HG02981 (cell line): ENCODE data around the gene HIVEP3.

Experiments used
- ATAC-seq: cut with Tn5 transposase; IDR thresholded peaks from one replicate; pipeline ENCODE4 v1.9.1; 2021; ENCODE audit warnings: mild to moderate bottlenecking, moderate library complexity; ENCODE audit not compliant: unreplicated experiment

HIVEP3 gene

DNA sequence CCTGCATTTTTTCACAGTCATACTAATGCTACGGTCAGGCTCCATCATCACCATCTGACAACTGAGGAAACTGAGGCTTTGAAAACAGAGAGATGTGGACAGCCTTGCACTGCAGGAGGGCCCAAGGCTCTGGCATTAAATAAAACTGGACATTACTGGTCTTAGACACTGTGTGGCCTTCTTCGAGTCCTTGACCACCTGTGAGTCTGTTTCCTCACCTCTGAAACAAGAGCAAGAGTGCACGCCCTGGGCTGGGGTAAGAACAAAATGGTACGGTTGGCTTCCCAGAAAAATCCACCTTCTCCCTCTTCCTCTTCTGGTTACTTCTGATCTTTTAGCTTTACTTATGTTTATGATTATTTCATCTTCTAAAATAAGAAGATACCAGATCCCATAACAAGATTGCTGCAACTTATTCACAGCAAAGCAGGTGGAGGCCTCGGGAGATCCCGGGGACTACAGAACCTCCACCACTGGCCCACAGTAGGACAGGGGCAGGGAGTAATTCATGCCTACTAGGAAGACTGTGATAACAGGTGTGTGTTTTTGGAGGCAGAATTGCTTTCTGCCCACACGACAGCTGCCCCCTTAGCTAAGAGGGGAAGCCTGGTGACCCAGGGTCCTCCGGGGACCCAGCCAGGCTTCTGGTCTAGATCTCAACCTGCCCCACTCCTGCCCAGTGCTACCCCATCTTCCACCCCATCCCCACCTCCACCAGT, 277.8 kb downstream of the HIVEP3 start:
- no peak for ATAC-seq

DNA sequence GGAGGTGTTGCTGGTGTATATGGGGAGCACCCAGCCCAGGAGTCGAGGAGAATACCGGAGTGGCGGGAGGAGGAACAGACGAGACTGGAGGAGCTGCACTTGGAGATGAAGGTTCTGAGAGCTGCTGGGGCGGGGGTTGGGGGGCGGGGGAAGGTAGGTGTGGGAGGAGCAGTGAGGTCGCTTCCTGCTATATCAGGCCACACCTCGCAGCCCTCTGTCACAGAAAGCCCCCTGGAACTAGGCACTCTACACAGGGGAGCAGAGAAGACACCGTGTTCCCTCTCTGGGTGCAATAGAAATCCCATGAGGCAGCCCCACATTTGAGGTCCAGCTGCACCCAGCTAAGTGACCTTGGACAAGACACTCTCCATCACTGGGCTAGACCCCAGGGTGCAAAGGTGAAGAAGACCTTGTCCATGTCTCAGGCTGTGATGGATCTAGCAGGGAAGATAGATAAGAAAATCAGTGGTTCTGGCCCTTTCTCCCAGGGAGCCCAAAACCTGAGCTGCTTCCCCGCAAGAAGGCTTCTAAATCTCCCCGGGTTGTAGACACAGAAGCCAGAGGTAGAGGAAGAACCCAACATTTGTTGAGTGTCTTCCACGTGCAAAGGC, 278.5 kb downstream of the HIVEP3 start:
- ATAC-seq, result no peak

DNA sequence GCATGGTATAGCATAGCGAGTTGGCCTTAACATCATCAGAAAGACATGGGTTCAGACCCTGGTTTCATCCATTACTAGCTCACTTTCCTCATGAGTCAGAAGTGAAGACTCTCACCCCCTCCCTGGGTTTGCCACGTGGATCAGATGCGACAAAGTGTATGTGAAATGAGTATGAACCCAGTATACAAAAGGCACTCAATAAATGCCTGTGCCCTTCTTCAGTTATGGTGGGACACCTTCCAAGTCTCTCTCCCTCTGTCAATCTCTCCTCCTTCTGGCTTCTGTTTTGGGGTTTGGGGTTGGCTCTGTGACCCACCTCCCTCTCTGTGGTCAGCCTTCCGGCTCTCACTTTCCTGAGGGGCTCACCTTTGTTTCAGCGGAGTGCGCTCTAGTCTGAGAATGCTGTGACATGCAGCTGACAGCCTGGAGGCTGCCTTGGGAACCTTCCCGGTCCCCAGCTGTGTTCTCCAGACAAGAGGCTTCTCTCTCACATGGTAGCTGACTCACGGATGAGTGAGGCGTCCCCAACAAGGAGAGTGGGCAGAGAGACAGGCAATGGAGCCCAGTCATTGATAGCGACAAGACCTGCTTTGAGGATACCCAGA, 279.3 kb downstream of the HIVEP3 start:
- peak; percentile 41 for ATAC-seq

DNA sequence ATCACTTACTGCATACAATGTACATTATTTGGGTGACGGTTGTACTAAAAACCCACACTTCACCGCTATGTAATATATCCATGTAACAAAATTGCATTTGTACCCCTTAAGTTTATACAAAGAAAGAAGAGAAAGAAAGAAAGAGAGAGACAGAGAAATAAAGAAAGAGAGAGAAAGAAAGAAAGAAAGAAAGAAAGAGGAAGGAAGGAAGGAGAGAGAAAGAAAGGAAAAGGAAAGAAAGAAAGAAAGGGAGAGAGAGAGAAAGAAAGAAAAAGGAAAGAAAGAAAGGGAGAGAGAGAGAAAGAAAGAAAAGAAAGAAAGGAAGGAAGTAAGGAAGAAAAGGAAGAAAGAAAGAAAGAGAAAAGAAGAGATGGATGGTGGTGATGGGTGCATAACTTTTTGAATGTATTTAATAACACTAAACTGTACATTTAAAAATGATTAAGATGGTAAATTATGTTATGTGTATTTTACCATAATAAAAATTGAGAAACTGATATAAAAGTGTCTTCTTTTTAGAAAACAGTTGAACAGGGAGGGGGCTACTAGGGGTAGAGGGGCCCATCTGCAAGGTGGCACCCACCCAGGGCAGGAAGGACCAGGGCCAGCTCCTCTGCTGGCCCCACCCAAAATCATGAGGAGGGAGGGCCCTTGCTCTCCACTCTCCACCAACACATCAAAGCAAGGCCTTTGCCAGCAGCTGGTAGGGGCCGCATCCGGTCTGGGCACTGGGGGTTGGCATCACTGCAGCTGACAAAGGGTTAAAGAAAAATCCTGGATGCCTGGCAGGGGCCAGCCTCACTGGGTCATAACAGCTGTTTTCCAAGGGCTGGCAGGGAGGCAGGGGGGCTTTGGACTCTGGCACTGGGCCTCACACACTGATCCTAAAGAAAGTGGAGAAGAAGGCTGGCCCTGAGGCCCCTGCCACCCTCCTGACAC, 280.4 kb downstream of the HIVEP3 start:
- ATAC-seq, result no peak

DNA sequence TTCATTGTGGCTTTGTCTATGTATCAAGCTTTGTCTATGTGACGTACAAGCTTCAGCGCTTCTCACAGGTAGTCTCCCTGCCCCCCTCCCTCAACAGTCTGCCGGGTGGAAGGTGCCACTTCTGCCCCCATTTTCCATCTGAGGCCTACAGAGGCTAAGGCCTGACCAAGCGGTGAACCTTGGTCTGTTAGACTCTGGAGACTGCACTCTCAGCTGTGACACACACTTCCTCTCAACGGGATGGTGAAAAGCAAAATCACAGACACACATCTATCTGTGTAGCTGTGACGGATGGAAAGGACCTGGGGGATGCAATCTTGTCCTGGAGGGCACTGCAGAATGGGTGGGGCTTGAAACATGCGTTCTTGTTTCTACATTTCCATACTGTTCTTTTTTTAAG, 281.4 kb downstream of the HIVEP3 start:
- no peak for ATAC-seq

DNA sequence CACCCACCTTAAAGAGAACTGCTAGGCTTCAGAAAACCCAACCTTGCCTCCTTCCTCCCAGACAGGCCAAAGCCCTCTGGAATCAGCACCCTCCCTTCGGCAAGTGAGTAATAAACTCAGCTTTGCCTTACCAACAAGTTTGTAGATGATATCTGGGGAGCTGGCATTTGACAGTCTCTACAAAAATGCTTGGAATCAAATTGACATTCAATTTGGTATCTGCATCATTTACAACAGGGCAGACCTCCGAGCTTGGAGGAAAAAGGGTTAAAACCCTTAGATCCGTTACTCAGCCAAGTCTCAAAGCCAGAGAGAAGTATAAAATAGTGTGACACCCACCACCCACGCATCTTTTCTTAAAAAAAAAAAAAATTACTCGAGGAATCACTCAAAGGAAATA, 285.0 kb downstream of the HIVEP3 start:
- no peak for ATAC-seq

DNA sequence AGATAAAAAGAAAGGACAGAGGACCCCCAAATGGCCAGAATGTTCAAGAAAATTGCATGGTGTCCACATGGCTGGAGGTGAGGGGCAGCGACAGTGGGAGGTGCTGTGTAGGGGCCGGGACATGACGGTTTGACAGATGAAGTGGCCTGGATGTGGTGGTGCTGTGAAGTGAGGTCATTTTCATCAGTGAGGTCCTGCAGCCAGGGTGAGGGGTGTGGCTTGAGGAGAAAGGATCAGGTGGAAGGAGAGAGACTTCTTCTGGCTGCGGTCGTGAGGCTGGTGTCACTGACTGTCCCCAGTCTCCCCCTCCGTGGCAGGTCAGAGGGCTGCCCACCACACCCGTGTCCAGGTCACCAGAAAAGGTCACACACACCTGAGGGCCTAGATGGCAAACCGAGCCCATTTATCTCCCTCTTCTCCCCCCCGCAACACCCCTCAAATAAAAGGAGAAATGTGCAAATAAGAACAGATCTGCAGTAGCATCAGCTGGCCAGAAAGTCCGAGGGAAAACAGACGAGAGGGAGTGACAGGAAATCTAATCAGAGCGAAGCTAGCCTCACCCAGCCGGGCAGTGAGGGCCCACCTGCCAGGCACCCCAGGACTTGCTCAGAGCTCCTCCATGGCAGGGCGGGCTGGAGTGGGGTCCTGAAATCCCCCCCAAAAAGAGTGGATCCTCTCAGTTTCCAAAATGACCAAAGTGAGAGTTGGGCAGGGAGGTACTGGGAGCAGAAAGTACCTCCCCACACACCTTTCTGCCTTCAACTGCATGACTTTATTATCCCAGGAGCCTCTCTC, 285.7 kb downstream of the HIVEP3 start:
- no peak for ATAC-seq

DNA sequence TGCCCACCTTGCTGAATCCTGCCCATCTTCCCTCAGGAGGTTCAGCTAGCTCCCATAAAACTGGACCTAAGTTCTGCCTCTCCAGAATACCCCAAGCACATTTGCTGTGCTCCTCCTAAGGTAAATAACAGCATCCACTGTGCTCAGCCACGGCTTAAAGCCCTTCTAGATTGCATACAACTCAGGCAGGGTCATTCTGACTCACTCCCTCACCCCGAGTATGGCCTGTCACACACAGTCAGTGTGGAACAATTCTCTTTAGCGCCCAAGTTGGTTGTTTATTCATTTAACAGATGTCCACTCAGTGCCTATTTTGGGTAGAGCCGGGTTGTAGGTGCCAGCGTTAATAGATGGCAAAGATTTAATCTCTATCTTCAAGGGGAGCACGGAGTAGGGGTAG, 286.8 kb downstream of the HIVEP3 start:
- no peak for ATAC-seq

DNA sequence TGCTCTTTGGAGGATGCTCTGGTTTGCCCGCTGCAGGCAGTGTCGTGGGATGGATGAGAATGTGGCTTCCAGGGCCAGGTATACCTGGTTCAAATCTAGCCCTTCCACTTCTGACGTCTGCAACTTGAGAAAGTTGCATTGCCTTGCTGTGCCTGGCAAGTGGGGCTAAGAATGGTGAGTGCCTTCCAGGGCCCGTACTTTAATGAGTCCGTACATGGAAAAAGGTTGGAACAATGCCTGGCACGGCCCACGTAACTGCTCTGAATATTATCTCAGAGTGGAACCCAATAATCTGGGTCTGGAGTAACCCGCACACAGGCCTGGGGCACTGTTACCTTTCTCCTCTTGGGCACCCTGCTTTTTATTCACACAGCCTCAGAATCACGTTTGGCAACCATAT, 287.6 kb downstream of the HIVEP3 start:
- ATAC-seq, result no peak

DNA sequence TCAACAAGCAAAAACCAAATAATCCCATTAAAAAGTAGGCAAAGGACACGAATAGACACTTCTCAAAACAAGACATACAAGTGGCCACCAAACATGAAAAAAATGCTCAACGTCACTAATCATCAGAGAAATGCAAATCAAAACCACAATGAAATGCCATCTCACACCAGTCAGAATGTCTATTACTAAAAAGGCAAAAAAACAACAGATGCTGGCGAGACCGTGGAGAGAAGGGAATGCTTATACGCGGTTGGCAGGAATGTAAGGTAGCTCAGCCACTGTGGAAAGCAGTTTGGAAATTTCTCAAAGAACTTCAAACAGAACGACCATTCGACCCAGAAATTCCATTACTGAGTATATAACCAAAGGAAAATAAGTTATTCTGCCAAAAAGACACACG, 289.2 kb downstream of the HIVEP3 start:
- ATAC-seq, result no peak

DNA sequence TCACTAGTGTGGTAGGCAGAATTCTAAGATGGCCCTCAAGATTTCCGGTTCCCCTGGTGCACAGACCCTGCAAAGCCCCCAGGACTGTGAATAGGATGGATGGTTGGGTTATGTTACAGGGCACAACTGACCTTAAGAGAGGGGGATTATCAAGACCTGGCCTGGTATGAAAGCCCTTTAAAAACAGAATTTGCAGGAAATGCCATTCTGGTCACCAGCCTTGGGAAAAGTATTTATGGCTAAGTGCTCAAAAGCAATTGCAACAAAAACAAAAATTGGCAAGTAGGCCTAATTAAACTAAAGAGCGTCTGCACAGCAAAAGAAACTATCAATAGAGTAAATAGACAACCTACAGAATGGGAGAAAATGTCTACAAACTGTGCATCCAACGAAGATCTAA, 289.6 kb downstream of the HIVEP3 start:
- no peak for ATAC-seq

DNA sequence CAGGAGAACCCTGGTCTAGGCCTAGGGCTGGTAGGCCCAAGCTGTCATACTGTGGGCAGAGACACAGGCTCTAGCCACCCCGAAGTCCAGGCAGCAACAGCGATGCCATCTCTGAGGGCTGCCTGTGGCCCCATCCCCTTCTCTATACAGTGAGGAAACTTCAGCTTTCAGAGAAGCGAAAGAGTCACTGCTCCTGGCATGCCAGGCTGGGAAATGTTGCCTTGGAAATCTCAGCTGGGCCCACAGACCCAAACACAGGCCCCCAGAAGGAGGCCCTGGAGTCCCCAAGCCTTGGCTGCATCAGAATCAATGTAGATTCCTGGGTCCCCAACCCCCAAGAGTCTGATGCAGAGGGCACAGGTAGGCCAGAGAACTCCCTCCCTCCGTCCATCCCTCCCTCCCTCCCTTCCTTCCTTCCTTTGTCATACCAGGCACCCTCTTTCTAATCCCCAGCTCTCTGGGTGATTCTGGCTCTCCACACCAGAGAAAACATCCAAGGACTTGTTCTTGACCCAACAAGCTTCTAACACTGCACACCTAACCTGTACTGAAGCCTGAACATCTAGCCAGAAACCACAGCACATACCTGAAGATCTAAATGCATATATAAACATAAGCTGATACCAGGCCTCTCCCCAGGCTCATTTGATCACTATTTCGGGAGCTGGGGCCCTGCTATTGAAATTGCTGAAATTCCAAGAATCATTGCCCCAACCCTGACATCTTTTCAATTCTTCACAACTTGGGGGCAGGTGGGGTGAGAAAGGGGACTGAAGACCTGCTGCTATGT, 291.0 kb downstream of the HIVEP3 start:
- no peak for ATAC-seq

DNA sequence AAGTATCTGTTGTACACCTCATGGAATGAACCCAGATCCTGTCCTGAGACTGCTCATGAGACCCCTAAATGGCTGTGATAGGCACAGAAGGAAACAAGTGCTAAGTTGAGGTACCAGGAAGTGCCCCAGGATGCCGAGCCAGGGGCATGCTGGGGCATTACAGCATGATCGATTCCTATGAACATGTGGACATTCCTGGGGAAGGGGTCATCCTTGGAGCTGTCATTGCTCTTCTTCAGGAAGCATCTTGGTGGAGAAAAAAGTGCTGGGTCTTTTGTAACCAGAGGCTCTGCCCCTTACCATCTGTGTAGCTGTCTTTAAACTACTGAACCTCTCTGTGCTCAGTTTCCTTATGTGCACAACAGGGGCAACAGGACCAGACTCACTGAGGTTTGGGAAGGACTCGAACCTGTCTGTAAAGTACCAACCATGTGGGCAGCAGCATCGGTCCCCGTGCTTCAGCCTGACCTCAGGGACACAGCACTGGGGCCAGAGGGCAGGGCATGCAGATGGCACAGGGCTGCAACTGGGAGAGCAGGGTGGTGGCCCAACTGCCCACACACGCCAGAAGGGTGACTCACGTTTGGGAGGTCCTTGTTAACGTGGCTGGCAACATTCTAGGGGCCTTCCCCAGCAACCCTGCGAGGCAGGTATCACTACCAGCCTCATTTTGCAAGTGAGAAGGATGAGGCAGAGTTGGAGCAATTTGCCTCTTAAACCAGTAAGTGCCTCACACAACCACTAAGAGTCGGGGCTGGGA, 291.9 kb downstream of the HIVEP3 start:
- no peak for ATAC-seq

DNA sequence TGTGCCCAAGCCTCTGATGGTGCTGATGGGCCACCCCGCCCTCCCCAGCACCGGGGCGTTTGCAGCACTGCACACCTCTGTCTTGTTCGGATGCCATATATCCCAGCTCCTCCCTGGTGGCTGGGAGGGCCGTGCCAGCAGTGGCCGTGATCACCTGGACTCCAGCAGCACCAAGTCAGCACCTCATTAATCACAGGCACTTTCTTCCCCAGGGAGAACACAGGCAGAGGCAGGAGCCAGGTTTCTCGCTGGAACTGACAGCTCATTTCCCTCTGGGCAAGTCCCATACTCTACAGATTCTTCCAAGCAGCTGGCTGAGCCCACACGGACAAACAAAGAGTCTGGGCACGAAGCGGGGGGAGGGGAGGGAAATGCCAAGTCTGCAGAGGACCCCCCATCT, 292.6 kb downstream of the HIVEP3 start:
- no peak for ATAC-seq

DNA sequence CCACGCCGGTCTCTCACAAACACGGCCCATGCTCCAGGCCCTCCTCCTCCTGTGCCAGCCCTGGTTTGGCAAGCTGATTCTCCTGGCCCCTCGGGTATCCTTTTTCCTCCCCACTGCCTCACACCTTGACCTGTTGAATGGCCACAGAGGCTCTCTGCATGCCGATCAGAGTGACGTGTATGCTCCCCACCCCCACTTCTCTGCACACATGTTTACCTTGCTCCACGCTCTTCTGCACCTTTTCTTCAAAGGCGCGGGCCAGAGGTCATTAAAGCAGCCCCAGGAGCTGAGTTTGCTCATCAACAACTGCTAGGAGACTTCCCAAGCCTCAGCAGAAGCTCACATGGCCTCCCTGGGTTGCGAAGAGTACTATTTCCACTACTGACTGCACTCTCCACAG, 295.0 kb downstream of the HIVEP3 start:
- ATAC-seq, result no peak

DNA sequence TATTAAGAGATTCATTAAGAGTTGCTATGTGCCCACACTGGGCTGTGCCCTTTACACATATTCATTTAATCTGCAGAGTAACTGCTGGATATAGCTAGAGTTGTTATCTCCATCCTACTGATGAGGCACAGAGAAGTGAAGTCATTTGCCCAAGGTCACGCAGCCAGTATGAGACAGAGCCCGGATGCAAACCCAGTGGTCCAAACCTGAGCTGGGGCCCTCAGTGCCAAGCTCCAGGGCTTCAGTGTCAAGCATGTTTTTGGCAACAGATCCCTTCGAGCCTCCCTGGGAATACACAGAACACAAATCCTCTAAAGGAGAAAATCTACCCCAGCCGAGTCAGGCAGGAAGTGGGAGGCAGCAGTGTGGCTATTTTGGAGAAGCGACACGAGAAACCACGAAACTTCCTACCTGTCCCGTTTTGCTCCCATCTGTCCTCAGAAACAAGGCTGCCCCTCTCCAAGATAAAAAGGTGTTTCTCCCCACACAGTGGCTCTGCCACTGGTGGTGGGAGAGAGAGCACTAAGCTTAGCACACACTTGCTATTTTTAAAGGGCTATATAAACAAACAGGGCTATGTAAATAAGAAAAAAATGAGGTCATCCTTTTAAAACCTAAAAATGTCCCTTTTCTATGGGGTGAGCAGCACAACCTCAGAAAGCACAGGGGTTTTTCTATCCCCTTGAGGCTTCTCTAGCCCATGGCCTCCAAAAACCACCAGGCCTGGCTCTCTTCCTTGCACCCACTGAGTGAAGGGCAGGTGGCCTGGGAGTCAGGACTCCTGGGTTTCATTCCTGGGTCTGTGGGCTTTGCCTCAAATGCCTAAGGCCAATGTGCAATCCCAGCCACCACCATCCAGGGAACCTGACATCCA, 295.6 kb downstream of the HIVEP3 start:
- peak; percentile 73 for ATAC-seq

DNA sequence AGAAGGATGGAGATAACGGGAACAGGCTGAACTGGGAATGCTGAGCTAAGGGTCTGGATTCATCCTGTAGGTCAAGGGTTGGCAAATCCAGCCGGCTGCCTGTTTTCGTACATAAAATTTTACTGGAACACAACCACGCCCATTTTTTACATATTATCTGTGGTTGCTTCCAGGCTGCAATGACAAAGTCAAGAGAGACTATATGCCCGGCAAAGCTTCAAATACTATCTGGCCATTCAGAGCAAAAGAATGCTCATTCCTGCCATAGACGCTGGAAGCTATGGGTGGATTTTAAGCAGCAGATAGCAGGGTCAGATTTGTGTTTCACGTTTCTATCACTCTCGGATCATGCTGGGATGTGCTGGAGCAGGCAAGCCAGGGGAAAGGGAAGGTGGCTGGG, 296.3 kb downstream of the HIVEP3 start:
- ATAC-seq, result no peak

DNA sequence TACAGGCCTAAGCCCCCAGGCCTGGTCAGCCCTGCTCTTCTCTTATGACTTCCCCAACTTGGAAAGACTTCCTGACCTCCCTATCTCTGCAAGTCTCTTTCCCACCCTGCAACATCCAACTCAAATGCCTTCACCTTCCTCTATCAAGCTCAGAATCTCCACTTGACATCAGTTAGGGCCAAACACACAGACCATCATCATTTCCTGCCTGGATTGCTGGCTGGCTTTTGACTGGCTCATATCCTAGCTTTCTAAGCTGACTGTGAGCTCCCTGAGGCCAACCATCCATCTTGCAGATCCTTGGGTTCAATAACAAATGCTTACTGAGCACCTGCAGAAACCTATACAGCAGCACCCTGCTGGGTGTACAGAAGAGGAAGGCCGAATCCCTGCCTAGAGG, 296.9 kb downstream of the HIVEP3 start:
- no peak for ATAC-seq
